ENCODE measurements around the gene MCM3.

Gene MCM3

DNA sequence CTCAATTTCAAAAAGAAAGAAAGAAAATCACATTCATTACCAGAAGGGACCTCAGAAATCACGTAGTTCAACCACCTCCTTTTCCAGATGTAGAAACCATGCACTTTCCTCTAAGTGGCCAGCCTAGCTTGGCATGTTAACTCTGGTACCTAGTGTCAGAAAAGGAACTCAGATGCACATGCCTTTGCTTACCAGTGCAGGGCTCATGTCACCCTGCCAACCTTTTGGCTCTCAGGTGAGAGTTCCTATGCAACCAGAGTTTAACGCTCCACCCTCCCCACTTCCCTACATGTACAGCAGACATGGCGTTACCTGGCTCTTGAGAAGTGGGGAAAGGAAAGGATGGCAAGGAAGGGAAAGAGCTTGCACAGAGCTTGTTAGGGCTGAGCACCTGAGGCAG is 23.9 kb downstream of the MCM3 start:
- H3K27ac ChIP-seq (ENCODE audit: low read depth, low read length) = no peak overlapping the region

DNA sequence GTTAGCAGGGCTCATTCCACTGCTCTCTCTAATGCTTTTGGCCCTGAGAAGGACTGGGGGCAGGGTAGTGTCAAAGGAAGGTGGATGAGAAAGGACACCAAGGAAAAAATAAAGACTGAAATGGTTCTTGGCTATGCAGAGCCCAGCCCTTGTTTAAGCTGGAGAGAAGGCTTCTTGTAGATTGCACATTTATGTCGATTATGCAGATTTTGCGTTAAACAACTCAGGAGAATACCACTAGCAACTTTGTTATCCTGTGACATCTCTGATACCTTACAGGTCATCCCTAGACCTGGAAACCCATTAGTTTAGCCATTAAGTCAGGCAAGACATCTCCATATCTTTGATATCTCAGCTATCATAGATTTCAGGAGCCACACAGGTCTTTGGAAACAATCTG is 29.1 kb downstream of the MCM3 start:
- H2AK5ac ChIP-seq (ENCODE audit: low read length) = no peak overlapping the region
- no peaks in the 10 kb centered on the region for H3K27me3 ChIP-seq (ENCODE audit: insufficient read depth, low read length)
- H3K9me3 ChIP-seq (ENCODE audit: insufficient read depth, low read depth, low read length) = no peaks in the 10 kb centered on the region
- H2AFZ ChIP-seq (ENCODE audit: insufficient read depth, low read length, poor library complexity) = no peak overlapping the region
- no peaks in the 10 kb centered on the region for H3K79me1 ChIP-seq (ENCODE audit: low read length)
- no peak overlapping the region for H3K4ac ChIP-seq (ENCODE audit: low read depth, low read length)
- no peak overlapping the region for H3K4me3 ChIP-seq (ENCODE audit: low read depth, low read length)
- no peaks in the 10 kb centered on the region for H3K4me1 ChIP-seq (ENCODE audit: control insufficient read depth in 1 of 2, insufficient read depth in 2 of 2, low read length in 2 of 2)
- no peak for DNase-seq
- H4K8ac ChIP-seq (ENCODE audit: low read depth, low read length) = no peak overlapping the region
- H3K9ac ChIP-seq (ENCODE audit: low read length) = no peak overlapping the region
- no peaks in the 10 kb centered on the region for H3K79me2 ChIP-seq (ENCODE audit: control insufficient read depth, insufficient read depth, low read length, poor library complexity)
- no peak overlapping the region for H2BK12ac ChIP-seq (ENCODE audit: low read length)
- no peak overlapping the region for H3K27ac ChIP-seq (ENCODE audit: low read depth, low read length)
- no peak overlapping the region for H4K12ac ChIP-seq (ENCODE audit: low read depth, low read length)
- H3K14ac ChIP-seq (ENCODE audit: low read length) = no peak overlapping the region
- H2BK5ac ChIP-seq (ENCODE audit: low read depth, low read length, poor library complexity) = no peak overlapping the region
- no peak overlapping the region for H3K18ac ChIP-seq (ENCODE audit: low read length)
- no peak overlapping the region for H3K23ac ChIP-seq (ENCODE audit: low read length)
- H2BK120ac ChIP-seq (ENCODE audit: insufficient read depth, low read length, poor library complexity) = no peak overlapping the region
- no CpG with 5 or more reads among the region's 2 CpGs for WGBS (ENCODE audit: extremely low coverage, insufficient coverage, insufficient read length)
- no peak overlapping the region for H3K4me2 ChIP-seq (ENCODE audit: low read length)
- H3K36me3 ChIP-seq (ENCODE audit: control insufficient read depth in 1 of 2, insufficient read depth in 2 of 2, low read length in 2 of 2) = no peaks in the 10 kb centered on the region
- H4K91ac ChIP-seq (ENCODE audit: low read depth, low read length) = no peak overlapping the region

More for the DNA sequence above, 23.9 kb downstream of the MCM3 start:
- Histone ChIP-seq H3K79me1 (ENCODE audit: low read length) (no peaks in the 10 kb centered on the region), H3K18ac (ENCODE audit: low read length) (no peak overlapping the region), H2AFZ (ENCODE audit: insufficient read depth, low read length, poor library complexity) (no peak overlapping the region), H4K91ac (ENCODE audit: low read depth, low read length) (no peak overlapping the region), H2BK5ac (ENCODE audit: low read depth, low read length, poor library complexity) (no peak overlapping the region), H4K8ac (ENCODE audit: low read depth, low read length) (no peak overlapping the region), H3K4ac (ENCODE audit: low read depth, low read length) (no peak overlapping the region), H3K9me3 (ENCODE audit: insufficient read depth, low read depth, low read length) (no peaks in the 10 kb centered on the region), H3K4me3 (ENCODE audit: low read depth, low read length) (no peak overlapping the region), H2BK12ac (ENCODE audit: low read length) (no peak overlapping the region), H4K12ac (ENCODE audit: low read depth, low read length) (no peak overlapping the region), H3K9ac (ENCODE audit: low read length) (no peak overlapping the region), H2AK5ac (ENCODE audit: low read length) (no peak overlapping the region), H3K4me2 (ENCODE audit: low read length) (no peak overlapping the region), H3K36me3 (ENCODE audit: control insufficient read depth in 1 of 2, insufficient read depth in 2 of 2, low read length in 2 of 2) (peaks cover 10 to 29% of the 10 kb centered on the region in 2 experiments), H3K79me2 (ENCODE audit: control insufficient read depth, insufficient read depth, low read length, poor library complexity) (no peaks in the 10 kb centered on the region), H3K23ac (ENCODE audit: low read length) (no peak overlapping the region), H3K4me1 (ENCODE audit: control insufficient read depth in 1 of 2, insufficient read depth in 2 of 2, low read length in 2 of 2) (no peaks in the 10 kb centered on the region), H3K27me3 (ENCODE audit: insufficient read depth, low read length) (no peaks in the 10 kb centered on the region), H2BK120ac (ENCODE audit: insufficient read depth, low read length, poor library complexity) (no peak overlapping the region), H3K14ac (ENCODE audit: low read length) (no peak overlapping the region)
- DNase-seq = no peak
- WGBS (ENCODE audit: extremely low coverage, insufficient coverage, insufficient read length) = no CpG with 5 or more reads among the region's 3 CpGs

DNA sequence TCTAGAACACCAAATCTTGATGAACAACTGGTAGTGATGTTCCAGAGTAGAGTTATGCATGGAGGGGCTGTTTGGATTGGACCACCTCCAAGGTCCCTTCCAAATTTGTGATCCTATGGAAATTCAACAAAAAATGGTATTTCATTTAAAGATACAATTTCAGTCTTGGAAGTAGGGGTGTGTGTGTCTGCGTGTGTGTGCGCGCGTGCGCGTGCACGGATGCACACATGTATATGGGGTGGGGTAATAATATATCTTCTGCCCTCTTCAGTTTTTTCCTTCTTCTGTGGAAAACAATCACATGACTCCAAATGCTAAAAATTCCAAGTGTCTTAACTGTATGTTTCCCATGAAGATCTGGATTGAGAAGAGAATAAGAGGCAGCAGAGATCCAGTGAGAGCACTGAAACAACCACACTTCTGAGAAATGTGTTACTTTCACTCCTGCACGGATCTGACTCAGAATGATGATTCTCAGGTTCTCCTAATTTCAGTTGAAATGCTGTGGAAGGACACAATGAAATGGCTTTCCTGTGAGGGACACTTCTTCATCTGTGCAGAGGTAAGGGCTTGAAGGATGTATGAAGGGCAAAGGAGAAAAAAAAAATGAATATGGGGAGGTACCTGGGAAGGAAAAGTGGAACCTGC is 29.7 kb downstream of the MCM3 start:
- no peaks in the 10 kb centered on the region for H3K9me3 ChIP-seq (ENCODE audit: insufficient read depth, low read depth, low read length)
- no CpG with 5 or more reads among the region's 8 CpGs for WGBS (ENCODE audit: extremely low coverage, insufficient coverage, insufficient read length)
- H3K18ac ChIP-seq (ENCODE audit: low read length) = no peak overlapping the region
- no peaks in the 10 kb centered on the region for H3K4me1 ChIP-seq (ENCODE audit: control insufficient read depth in 1 of 2, insufficient read depth in 2 of 2, low read length in 2 of 2)
- no peak overlapping the region for H2AK5ac ChIP-seq (ENCODE audit: low read length)
- H3K79me1 ChIP-seq (ENCODE audit: low read length) = no peaks in the 10 kb centered on the region
- no peak overlapping the region for H3K14ac ChIP-seq (ENCODE audit: low read length)
- no peak overlapping the region for H3K23ac ChIP-seq (ENCODE audit: low read length)
- H3K27ac ChIP-seq (ENCODE audit: low read depth, low read length) = no peak overlapping the region
- no peak overlapping the region for H3K4ac ChIP-seq (ENCODE audit: low read depth, low read length)
- H4K8ac ChIP-seq (ENCODE audit: low read depth, low read length) = no peak overlapping the region
- H3K79me2 ChIP-seq (ENCODE audit: control insufficient read depth, insufficient read depth, low read length, poor library complexity) = no peaks in the 10 kb centered on the region
- H2AFZ ChIP-seq (ENCODE audit: insufficient read depth, low read length, poor library complexity) = no peak overlapping the region
- no peak overlapping the region for H3K9ac ChIP-seq (ENCODE audit: low read length)
- H3K4me3 ChIP-seq (ENCODE audit: low read depth, low read length) = no peak overlapping the region
- H4K91ac ChIP-seq (ENCODE audit: low read depth, low read length) = no peak overlapping the region
- no peak overlapping the region for H2BK12ac ChIP-seq (ENCODE audit: low read length)
- DNase-seq = no peak
- no peak overlapping the region for H2BK120ac ChIP-seq (ENCODE audit: insufficient read depth, low read length, poor library complexity)
- no peaks in the 10 kb centered on the region for H3K36me3 ChIP-seq (ENCODE audit: control insufficient read depth in 1 of 2, insufficient read depth in 2 of 2, low read length in 2 of 2)
- no peak overlapping the region for H4K12ac ChIP-seq (ENCODE audit: low read depth, low read length)
- H3K27me3 ChIP-seq (ENCODE audit: insufficient read depth, low read length) = no peaks in the 10 kb centered on the region
- no peak overlapping the region for H3K4me2 ChIP-seq (ENCODE audit: low read length)
- no peak overlapping the region for H2BK5ac ChIP-seq (ENCODE audit: low read depth, low read length, poor library complexity)

DNA sequence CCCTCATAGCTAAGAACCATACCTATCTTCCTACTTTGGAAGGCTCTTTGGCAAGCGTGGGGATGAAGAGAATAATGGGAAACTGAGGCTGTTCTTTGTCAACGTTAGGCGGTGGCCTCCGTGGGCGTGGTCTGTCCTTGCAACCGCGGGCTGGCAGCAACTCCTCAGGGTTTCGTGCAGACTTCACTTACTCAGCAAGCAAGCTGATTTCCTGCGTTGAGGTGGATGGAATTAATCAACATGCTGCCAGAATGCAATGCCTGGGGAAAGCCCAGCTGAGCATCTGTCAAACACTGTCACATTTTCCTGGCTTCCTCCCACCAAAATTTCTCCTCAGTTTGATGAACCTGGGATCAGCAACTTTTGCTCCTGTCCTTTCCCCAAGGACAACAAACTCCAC is 31.0 kb downstream of the MCM3 start:
- no peak overlapping the region for H3K14ac ChIP-seq (ENCODE audit: low read length)
- H3K23ac ChIP-seq (ENCODE audit: low read length) = no peak overlapping the region
- H2BK5ac ChIP-seq (ENCODE audit: low read depth, low read length, poor library complexity) = no peak overlapping the region
- H3K27ac ChIP-seq (ENCODE audit: low read depth, low read length) = no peak overlapping the region
- no peak overlapping the region for H4K91ac ChIP-seq (ENCODE audit: low read depth, low read length)
- H2BK12ac ChIP-seq (ENCODE audit: low read length) = no peak overlapping the region
- no peak overlapping the region for H3K4me2 ChIP-seq (ENCODE audit: low read length)
- no peak overlapping the region for H3K18ac ChIP-seq (ENCODE audit: low read length)
- no peak overlapping the region for H2AFZ ChIP-seq (ENCODE audit: insufficient read depth, low read length, poor library complexity)
- H4K12ac ChIP-seq (ENCODE audit: low read depth, low read length) = no peak overlapping the region
- no peaks in the 10 kb centered on the region for H3K79me2 ChIP-seq (ENCODE audit: control insufficient read depth, insufficient read depth, low read length, poor library complexity)
- WGBS (ENCODE audit: extremely low coverage, insufficient coverage, insufficient read length) = no CpG with 5 or more reads among the region's 9 CpGs
- no peaks in the 10 kb centered on the region for H3K27me3 ChIP-seq (ENCODE audit: insufficient read depth, low read length)
- no peaks in the 10 kb centered on the region for H3K9me3 ChIP-seq (ENCODE audit: insufficient read depth, low read depth, low read length)
- H3K4me1 ChIP-seq (ENCODE audit: control insufficient read depth in 1 of 2, insufficient read depth in 2 of 2, low read length in 2 of 2) = no peaks in the 10 kb centered on the region
- no peak overlapping the region for H3K9ac ChIP-seq (ENCODE audit: low read length)
- H3K4me3 ChIP-seq (ENCODE audit: low read depth, low read length) = no peak overlapping the region
- H3K4ac ChIP-seq (ENCODE audit: low read depth, low read length) = no peak overlapping the region
- no peak for DNase-seq
- no peak overlapping the region for H2AK5ac ChIP-seq (ENCODE audit: low read length)
- H2BK120ac ChIP-seq (ENCODE audit: insufficient read depth, low read length, poor library complexity) = no peak overlapping the region
- H3K36me3 ChIP-seq (ENCODE audit: control insufficient read depth in 1 of 2, insufficient read depth in 2 of 2, low read length in 2 of 2) = no peaks in the 10 kb centered on the region
- no peaks in the 10 kb centered on the region for H3K79me1 ChIP-seq (ENCODE audit: low read length)
- H4K8ac ChIP-seq (ENCODE audit: low read depth, low read length) = no peak overlapping the region

Measured in trophoblast cell (in vitro differentiated cells and primary cell).